Esophagus muscularis mucosa (tissue), 4 donors: ENCODE data around the gene NEK9. TPM values are rescaled to one million over a fixed set of nuclear protein-coding genes. Genes with fewer than 3 reads are reported as not detected.

Experiments
- DNase-seq: peaks from one replicate; pipeline ENCODE4 v3.0.0-alpha.2; 2017; ENCODE audit errors: extremely low spot score
- H3K27ac ChIP-seq, 4 donors: fragments of 200-600 bp; sonication (generic); replicated peaks in 1 of 4; 1 replicate in 3 of 4; 2 replicates in 1 of 4; pipeline ENCODE4 v1.5.1; 2016 to 2019; ENCODE audit warnings: mild to moderate bottlenecking in 1 of 4
- H3K27me3 ChIP-seq, 4 donors: fragments of 200-600 bp; sonication (generic); one replicate each; pipeline versions ENCODE4 v1.5.1 to v1.6.0; 2016 to 2019
- H3K36me3 ChIP-seq, 4 donors: fragments of 200-600 bp; sonication (generic); one replicate each; pipeline ENCODE4 v1.5.1; 2016 to 2019
- H3K4me1 ChIP-seq, 4 donors: fragments of 200-600 bp; sonication (generic); one replicate each; pipeline ENCODE4 v1.5.1; 2016 to 2019
- H3K4me3 ChIP-seq, 4 donors: fragments of 200-600 bp; sonication (generic); 1 replicate in 2 of 4; 2 replicates in 2 of 4; pipeline ENCODE4 v1.5.1; 2016 to 2019; ENCODE audit warnings: mild to moderate bottlenecking in 4 of 4, moderate library complexity in 1 of 4
- H3K9me3 ChIP-seq, 4 donors: fragments of 200-600 bp; sonication (generic); 1 replicate in 3 of 4; 2 replicates in 1 of 4; pipeline ENCODE4 v1.5.1; 2016 to 2019
- EP300 ChIP-seq: sonication (generic); formaldehyde crosslinking; IDR thresholded peaks from one replicate; pipeline ENCODE4 v1.6.1; 2017; ENCODE audit warnings: antibody characterized with exemption
- POLR2A ChIP-seq: fragments of 450-650 bp; IDR thresholded peaks from one replicate; pipeline ENCODE4 v1.6.1; 2017; ENCODE audit warnings: antibody characterized with exemption, moderate library complexity, mild to moderate bottlenecking, low read depth
- POLR2AphosphoS5 ChIP-seq, 2 donors: sonication (generic); formaldehyde crosslinking; IDR thresholded peaks; one replicate each; pipeline ENCODE4 v1.6.1; 2017; ENCODE audit warnings: antibody characterized with exemption in 2 of 2
- WGBS: methylation state at CpG from one replicate; pipeline ENCODE4 v1.1.5; 2018; 5-methylcytosine and 5-hydroxymethylcytosine counted together
- intact Hi-C: fragments of 100-400 bp; cut with DNase I; formaldehyde crosslinking; loops from one replicate; pipeline ENCODE4 v1.15.1; 2023
- total RNA-seq, 4 donors: library from RNA; depleted of rRNA; stranded (reverse); fragments of >200 nt; gene quantifications; one replicate each; pipeline versions ENCODE4 v1.1.0 to v1.2.1, GENCODE V29; 2016
- TF ChIP-seq, protein P1 (sequence below), 3 experiments: fragments of 200-600 bp in 2 of 3; fragments of 450-650 bp in 1 of 3; sonication (generic) in 2 of 3; IDR thresholded peaks; one replicate each; pipeline ENCODE4 v1.5.1; 2017 to 2019; ENCODE audit warnings: antibody characterized with exemption in 3 of 3, mild to moderate bottlenecking in 2 of 3, moderate library complexity in 1 of 3

The NEK9 gene
- total RNA-seq, 4 donors from 2014 or later: 52.3 to 111 (median 79.0) TPM

DNA sequence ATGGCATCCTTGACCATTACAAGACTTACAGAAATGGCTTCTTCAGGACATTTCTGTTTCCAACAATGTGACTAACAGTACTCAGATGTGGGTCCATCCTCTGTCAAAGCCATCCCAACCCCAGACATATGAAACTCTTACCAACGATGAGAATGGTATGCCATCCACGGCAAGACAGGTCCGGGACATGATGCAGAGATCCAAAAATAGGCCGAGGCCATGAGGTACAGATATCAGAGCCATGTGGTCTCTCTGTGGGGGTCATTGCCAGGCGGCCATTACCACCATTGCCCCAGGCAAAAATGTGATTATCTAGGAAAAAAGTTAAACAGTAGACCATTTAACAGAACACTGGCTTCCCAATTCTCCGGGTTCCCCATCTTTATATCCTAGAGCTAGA, 29.9 kb downstream of the NEK9 start:
- H3K27ac ChIP-seq: no peak overlapping the region
- H3K4me1 ChIP-seq: no peaks in the 10 kb centered on the region
- H3K36me3 ChIP-seq: peaks cover 59 to 100% (median 92%) of the 10 kb centered on the region in 4 donors
- no peaks in the 10 kb centered on the region for H3K9me3 ChIP-seq
- no peak overlapping the region for H3K4me3 ChIP-seq
- TF ChIP-seq POLR2AphosphoS5 (IDR thresholded peaks at IDR 0.05) (no peak), EP300 (no peak), POLR2A (no peak)
- TF ChIP-seq, protein P1, sequence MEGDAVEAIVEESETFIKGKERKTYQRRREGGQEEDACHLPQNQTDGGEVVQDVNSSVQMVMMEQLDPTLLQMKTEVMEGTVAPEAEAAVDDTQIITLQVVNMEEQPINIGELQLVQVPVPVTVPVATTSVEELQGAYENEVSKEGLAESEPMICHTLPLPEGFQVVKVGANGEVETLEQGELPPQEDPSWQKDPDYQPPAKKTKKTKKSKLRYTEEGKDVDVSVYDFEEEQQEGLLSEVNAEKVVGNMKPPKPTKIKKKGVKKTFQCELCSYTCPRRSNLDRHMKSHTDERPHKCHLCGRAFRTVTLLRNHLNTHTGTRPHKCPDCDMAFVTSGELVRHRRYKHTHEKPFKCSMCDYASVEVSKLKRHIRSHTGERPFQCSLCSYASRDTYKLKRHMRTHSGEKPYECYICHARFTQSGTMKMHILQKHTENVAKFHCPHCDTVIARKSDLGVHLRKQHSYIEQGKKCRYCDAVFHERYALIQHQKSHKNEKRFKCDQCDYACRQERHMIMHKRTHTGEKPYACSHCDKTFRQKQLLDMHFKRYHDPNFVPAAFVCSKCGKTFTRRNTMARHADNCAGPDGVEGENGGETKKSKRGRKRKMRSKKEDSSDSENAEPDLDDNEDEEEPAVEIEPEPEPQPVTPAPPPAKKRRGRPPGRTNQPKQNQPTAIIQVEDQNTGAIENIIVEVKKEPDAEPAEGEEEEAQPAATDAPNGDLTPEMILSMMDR (IDR thresholded peaks at IDR 0.05): no peak
- WGBS: 90% methylated on average over 6 of the region's 6 CpGs
- DNase-seq: no peak
- intact Hi-C loops: no loop called here
- H3K27me3 ChIP-seq: no peaks in the 10 kb centered on the region

- H3K27ac ChIP-seq: no peak overlapping the region
- no peak overlapping the region for H3K4me3 ChIP-seq
- H3K27me3 ChIP-seq: no peaks in the 10 kb centered on the region
- no peak for DNase-seq
- TF ChIP-seq EP300 (no peak), POLR2AphosphoS5 (IDR thresholded peaks at IDR 0.05) (no peak), POLR2A (no peak)
- TF ChIP-seq, protein P1 (IDR thresholded peaks at IDR 0.05): no peak
- H3K9me3 ChIP-seq: no peaks in the 10 kb centered on the region
- no peaks in the 10 kb centered on the region for H3K4me1 ChIP-seq
- H3K36me3 ChIP-seq: peaks cover 59 to 100% (median 93%) of the 10 kb centered on the region in 4 donors
- intact Hi-C loops: no loop called here
- WGBS: 84% methylated on average over 4 of the region's 4 CpGs
These were observed 31.2 kb downstream of the NEK9 start for GRCh38 chr14:75095690-75096089.

GRCh38 chr14:75094896-75095295, 32.0 kb downstream of the NEK9 start:
- no peak for DNase-seq
- no peak overlapping the region for H3K4me3 ChIP-seq
- intact Hi-C loops: no loop called here
- no peaks in the 10 kb centered on the region for H3K4me1 ChIP-seq
- no peak for TF ChIP-seq EP300
- TF ChIP-seq, protein P1 (IDR thresholded peaks at IDR 0.05): no peak
- no peak for TF ChIP-seq POLR2A
- TF ChIP-seq POLR2AphosphoS5 (IDR thresholded peaks at IDR 0.05): no peak
- no peaks in the 10 kb centered on the region for H3K9me3 ChIP-seq
- no peak overlapping the region for H3K27ac ChIP-seq
- H3K27me3 ChIP-seq: no peaks in the 10 kb centered on the region
- H3K36me3 ChIP-seq: peaks cover 60 to 100% (median 93%) of the 10 kb centered on the region in 4 donors
- WGBS: 77% methylated on average over 3 of the region's 3 CpGs

GRCh38 chr14:75092698-75093097, 34.1 kb downstream of the NEK9 start:
- Histone ChIP-seq H3K9me3 (no peaks in the 10 kb centered on the region), H3K36me3 (peaks cover 61 to 99% (median 94%) of the 10 kb centered on the region in 4 donors), H3K4me3 (no peak overlapping the region), H3K27ac (no peak overlapping the region), H3K4me1 (peaks cover 0 to 5% (median 2%) of the 10 kb centered on the region in 4 donors), H3K27me3 (no peaks in the 10 kb centered on the region)
- 76% methylated on average over 2 of the region's 2 CpGs for WGBS
- TF ChIP-seq POLR2A (no peak), EP300 (no peak), POLR2AphosphoS5 (IDR thresholded peaks at IDR 0.05) (no peak)
- TF ChIP-seq, protein P1 (IDR thresholded peaks at IDR 0.05): no peak
- intact Hi-C loops: no loop called here
- no peak for DNase-seq

DNA sequence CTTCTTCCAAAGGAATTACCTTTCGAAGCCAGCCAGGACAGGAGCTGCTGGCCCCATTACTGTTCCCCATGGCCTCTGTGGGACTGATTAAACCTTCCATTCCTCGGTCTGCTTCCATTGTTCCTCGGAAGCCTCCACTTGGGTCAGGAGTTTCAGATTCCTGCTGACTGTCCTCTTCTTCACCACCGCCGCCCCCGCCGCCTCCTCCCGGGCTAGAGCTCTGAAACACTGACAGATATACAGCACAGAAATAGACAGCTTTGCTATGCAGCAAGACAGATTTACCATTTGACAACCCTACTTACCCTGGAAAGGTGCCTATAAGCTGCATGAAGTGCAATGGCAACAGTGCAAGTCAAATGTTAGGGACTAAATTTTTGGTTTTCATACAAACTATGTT, 35.6 kb downstream of the NEK9 start:
- H3K27me3 ChIP-seq: no peaks in the 10 kb centered on the region
- no peak overlapping the region for H3K4me3 ChIP-seq
- TF ChIP-seq POLR2A (no peak), EP300 (no peak), POLR2AphosphoS5 (IDR thresholded peaks at IDR 0.05) (no peak)
- TF ChIP-seq, protein P1 (IDR thresholded peaks at IDR 0.05): no peak
- DNase-seq: no peak
- H3K27ac ChIP-seq: no peak overlapping the region
- H3K36me3 ChIP-seq: peaks cover 64 to 99% (median 94%) of the 10 kb centered on the region in 4 donors
- no peaks in the 10 kb centered on the region for H3K9me3 ChIP-seq
- peaks cover 0 to 5% (median 2%) of the 10 kb centered on the region in 4 donors for H3K4me1 ChIP-seq
- 89% methylated on average over 8 of the region's 8 CpGs for WGBS
- intact Hi-C loops: no loop called here
